Glutamatergic neuron (in vitro differentiated cells): ENCODE results near the gene TTLL7. TPM values are rescaled to one million over a fixed set of nuclear protein-coding genes. Genes with fewer than 3 reads are reported as not detected.
"Not testable (repeated sequence)": the region's sequence is repeated elsewhere in the genome, so short reads cannot be mapped to it uniquely, and the experiment has no call there.

Experiments used
- DNase-seq: peaks from one replicate; pipeline ENCODE4 v3.0.0; 2022
- H3K27ac Mint-ChIP-seq: one replicate; pipeline ENCODE4 v1.8.0; 2020; ENCODE audit warnings: mild to moderate bottlenecking, mixed read lengths, inconsistent platforms; ENCODE audit not compliant: unreplicated experiment
- H3K27me3 Mint-ChIP-seq: one replicate; pipeline ENCODE4 v1.8.0; 2020; ENCODE audit warnings: mild to moderate bottlenecking, moderate library complexity, mixed read lengths, inconsistent platforms; ENCODE audit not compliant: unreplicated experiment
- H3K36me3 Mint-ChIP-seq: one replicate; pipeline ENCODE4 v1.8.0; 2020; ENCODE audit warnings: mild to moderate bottlenecking, mixed read lengths, inconsistent platforms; ENCODE audit not compliant: unreplicated experiment
- H3K4me1 Mint-ChIP-seq: one replicate; pipeline ENCODE4 v1.8.0; 2020; ENCODE audit warnings: mild to moderate bottlenecking, low read depth, mixed read lengths, inconsistent platforms; ENCODE audit not compliant: unreplicated experiment
- H3K4me3 Mint-ChIP-seq: one replicate; pipeline ENCODE4 v1.8.0; 2020; ENCODE audit warnings: mild to moderate bottlenecking, mixed read lengths, inconsistent platforms; ENCODE audit not compliant: unreplicated experiment
- H3K9me3 Mint-ChIP-seq: one replicate; pipeline ENCODE4 v1.8.0; 2020; ENCODE audit warnings: mild to moderate bottlenecking, moderate library complexity, mixed read lengths, inconsistent platforms; ENCODE audit not compliant: unreplicated experiment
- total RNA-seq: library from RNA; stranded (reverse); fragmentation: NEBNext Ultra II Directional; extraction: Animal tissue kit (Norgen Biotek cat#: 25700); gene quantifications from one replicate; pipeline ENCODE4 v1.2.1, GENCODE V29; 2021; ENCODE audit not compliant: unreplicated experiment
- TF ChIP-seq, protein P1 (sequence below): fragments of 200-600 bp; sonication (generic); IDR thresholded peaks from one replicate; pipeline ENCODE4 v1.5.0; 2021; ENCODE audit not compliant: partially characterized antibody, unreplicated experiment

Gene TTLL7
- total RNA-seq, 1 donor from 2014 or later = 123 TPM

DNA sequence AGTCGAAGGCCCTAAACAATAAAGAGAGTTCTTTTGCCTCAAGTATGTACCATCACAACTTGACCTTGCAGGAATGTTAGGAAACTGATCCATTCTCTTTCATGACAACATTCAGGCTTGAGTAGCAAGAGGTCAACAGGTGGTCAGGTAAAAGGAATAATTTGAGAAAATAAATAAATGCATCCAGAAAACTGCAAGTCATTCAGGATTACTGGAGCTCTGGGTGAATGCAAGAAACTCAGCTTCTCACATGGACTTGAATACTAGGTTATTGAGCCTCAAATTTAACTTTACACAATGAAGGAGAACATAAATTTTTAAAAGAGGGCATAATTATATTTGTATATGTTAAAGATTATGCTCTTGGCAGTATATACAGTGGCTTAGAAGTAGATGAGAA is 76.5 kb downstream of the TTLL7 start:
- no peak for DNase-seq
- Mint-ChIP-seq H3K9me3 (peaks cover 2% of the 10 kb centered on the region), H3K36me3 (no peaks in the 10 kb centered on the region), H3K27ac (no peak overlapping the region), H3K27me3 (peaks cover 2% of the 10 kb centered on the region), H3K4me1 (no peaks in the 10 kb centered on the region), H3K4me3 (no peak overlapping the region)
- TF ChIP-seq, protein P1, sequence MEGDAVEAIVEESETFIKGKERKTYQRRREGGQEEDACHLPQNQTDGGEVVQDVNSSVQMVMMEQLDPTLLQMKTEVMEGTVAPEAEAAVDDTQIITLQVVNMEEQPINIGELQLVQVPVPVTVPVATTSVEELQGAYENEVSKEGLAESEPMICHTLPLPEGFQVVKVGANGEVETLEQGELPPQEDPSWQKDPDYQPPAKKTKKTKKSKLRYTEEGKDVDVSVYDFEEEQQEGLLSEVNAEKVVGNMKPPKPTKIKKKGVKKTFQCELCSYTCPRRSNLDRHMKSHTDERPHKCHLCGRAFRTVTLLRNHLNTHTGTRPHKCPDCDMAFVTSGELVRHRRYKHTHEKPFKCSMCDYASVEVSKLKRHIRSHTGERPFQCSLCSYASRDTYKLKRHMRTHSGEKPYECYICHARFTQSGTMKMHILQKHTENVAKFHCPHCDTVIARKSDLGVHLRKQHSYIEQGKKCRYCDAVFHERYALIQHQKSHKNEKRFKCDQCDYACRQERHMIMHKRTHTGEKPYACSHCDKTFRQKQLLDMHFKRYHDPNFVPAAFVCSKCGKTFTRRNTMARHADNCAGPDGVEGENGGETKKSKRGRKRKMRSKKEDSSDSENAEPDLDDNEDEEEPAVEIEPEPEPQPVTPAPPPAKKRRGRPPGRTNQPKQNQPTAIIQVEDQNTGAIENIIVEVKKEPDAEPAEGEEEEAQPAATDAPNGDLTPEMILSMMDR = no peak

DNA sequence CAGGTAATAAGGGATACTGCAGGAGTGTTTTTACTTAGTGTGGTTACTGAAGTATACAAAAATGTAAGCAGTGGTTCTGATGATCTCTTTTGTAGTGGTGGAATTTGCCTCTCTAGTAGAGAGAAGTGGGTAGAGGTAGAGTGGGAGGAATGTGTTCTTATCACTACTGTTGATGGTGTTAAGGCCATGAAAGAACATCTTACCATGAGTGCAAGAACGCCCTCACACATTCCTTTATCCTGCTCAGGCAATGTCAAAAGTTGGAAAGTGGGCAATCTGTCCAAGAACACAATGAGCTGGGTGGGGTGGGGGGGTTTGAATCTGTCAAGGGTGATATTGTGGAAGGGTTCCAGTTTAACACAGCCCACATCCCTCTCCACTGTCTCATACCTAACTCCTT is 78.6 kb downstream of the TTLL7 start:
- Mint-ChIP-seq H3K27me3 (peaks cover 2% of the 10 kb centered on the region), H3K9me3 (peaks cover 2% of the 10 kb centered on the region), H3K36me3 (no peaks in the 10 kb centered on the region), H3K27ac (no peak overlapping the region), H3K4me1 (no peaks in the 10 kb centered on the region), H3K4me3 (no peak overlapping the region)
- TF ChIP-seq, protein P1 = no peak
- DNase-seq = no peak

DNA sequence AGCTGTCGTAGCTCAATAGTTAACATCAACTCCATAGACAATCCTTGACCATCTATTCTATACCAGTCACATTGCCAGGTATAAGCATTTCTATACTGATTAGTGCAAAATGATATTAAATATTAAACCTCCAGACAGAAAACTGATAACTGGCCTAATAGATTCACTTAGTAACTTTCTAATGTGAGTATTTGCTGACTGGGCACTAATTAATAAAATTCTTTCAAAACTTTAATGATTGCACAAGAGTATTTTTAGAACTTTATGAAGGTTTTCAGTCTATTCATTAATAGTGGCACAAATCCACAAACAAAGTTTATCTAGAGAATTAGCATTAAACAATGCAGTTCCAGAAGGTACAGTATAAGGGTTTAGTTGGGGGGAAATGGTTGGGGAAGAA is 79.1 kb downstream of the TTLL7 start:
- Mint-ChIP-seq H3K27me3 (peaks cover 2% of the 10 kb centered on the region), H3K4me3 (no peak overlapping the region), H3K9me3 (peaks cover 2% of the 10 kb centered on the region), H3K36me3 (peaks cover 3% of the 10 kb centered on the region), H3K4me1 (no peaks in the 10 kb centered on the region), H3K27ac (no peak overlapping the region)
- DNase-seq = no peak
- TF ChIP-seq, protein P1 = no peak

DNA sequence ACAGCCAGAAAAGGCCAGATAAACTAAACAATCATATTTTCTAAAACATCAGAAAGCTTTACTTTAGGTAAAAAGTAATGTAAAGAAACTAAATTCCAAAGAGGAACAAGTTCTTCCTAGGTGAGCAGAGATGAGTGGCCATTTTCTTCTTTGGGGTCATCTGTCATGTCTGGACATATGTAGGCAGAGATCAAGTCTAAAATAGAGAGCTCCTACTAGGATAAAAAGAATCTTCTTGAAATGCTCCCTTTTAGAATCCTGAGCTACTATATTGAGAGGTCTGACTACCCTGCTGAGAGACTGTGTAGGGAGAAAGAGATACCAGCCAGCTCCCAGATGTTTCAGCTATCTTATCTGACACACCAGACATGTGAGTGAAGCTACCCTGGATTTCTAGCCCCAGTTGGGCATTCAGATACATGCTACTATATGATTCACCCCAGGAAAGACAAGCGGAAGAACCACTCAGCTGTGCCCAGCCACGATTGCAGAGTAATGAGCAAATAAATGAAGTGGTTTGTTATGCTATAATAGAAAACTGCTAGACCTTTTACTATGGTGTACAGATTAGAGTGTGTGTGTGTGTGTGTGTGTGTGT is 80.1 kb downstream of the TTLL7 start:
- Mint-ChIP-seq H3K4me3 (no peak overlapping the region), H3K27me3 (peaks cover 2% of the 10 kb centered on the region)
- DNase-seq = no peak

DNA sequence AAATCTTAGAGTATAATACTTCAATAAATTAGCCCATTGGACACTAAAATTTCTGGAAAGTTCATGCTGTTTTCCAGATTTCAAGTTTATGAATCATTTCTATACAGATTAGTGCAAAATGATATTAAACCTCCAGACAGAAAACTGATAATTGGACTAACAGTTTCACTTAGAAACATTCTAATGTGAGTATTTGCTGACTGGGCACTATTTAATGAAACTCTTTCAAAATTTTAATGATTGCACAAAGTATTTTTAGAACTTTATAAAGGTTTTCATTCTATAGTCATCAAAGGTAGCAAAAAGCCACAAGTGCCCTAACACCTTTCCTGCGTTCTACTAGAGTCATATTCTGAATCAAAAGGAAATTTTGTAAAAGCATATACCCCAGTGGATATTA is 81.0 kb downstream of the TTLL7 start:
- no peaks in the 10 kb centered on the region for H3K4me1 Mint-ChIP-seq
- TF ChIP-seq, protein P1 = no peak
- H3K36me3 Mint-ChIP-seq = peaks cover 7% of the 10 kb centered on the region
- H3K27me3 Mint-ChIP-seq = peaks cover 2% of the 10 kb centered on the region
- H3K4me3 Mint-ChIP-seq = no peak overlapping the region
- DNase-seq = no peak
- peaks cover 2% of the 10 kb centered on the region for H3K9me3 Mint-ChIP-seq
- H3K27ac Mint-ChIP-seq = no peak overlapping the region

More for the DNA sequence above, 80.1 kb downstream of the TTLL7 start:
- Mint-ChIP-seq H3K27ac (no peak overlapping the region), H3K9me3 (peaks cover 2% of the 10 kb centered on the region), H3K4me1 (no peaks in the 10 kb centered on the region), H3K36me3 (peaks cover 7% of the 10 kb centered on the region)
- TF ChIP-seq, protein P1 = no peak

DNA sequence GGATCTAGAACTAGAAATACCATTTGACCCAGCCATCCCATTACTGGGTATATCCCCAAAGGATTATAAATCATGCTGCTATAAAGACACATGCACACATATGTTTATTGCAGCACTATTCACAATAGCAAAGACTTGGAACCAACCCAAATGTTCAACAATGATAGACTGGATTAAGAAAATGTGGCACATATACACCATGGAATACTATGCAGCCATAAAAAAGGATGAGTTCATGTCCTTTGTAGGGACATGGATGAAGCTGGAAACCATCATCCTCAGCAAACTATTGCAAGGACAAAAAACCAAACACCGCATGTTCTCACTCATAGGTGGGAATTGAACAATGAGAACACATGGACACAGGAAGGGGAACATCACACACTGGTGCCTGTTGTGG is 82.8 kb downstream of the TTLL7 start:
- not testable (repeated sequence) for H3K4me1 Mint-ChIP-seq, H3K36me3 Mint-ChIP-seq, H3K27ac Mint-ChIP-seq, H3K4me3 Mint-ChIP-seq, DNase-seq, H3K27me3 Mint-ChIP-seq, H3K9me3 Mint-ChIP-seq
